Measurements from ENCODE around the gene CCL17. TPM values are rescaled to one million over a fixed set of nuclear protein-coding genes. Genes with fewer than 3 reads are reported as not detected.

The CCL17 gene
- total and polyA plus RNA-seq, 2 of the 4 experiments (the other 2 are of a cell fraction), result not detected

- Histone ChIP-seq H3K4ac (ENCODE audit: low read depth, low read length) (no peak overlapping the region), H2BK5ac (ENCODE audit: low read depth, low read length, poor library complexity, severe bottlenecking) (no peak overlapping the region), H2AFZ (replicated peaks; ENCODE audit: low read length, poor library complexity) (no peak overlapping the region), H4K5ac (ENCODE audit: low read depth, low read length) (no peak overlapping the region), H2AK5ac (ENCODE audit: low read depth, low read length) (no peak overlapping the region), H3K23ac (ENCODE audit: low read depth, low read length) (no peak overlapping the region), H2BK15ac (ENCODE audit: low read depth, low read length) (no peak overlapping the region; the same call in 2 of the 3 replicates), H3K27ac (ENCODE audit: insufficient read depth, low read length) (no peak overlapping the region), H3K9ac (ENCODE audit: low read depth, low read length) (no peak overlapping the region), H3K9me1 (ENCODE audit: insufficient read depth, low read length) (no peaks in the 10 kb centered on the region), H2AK9ac (replicated peaks; ENCODE audit: low read depth, low read length, poor library complexity) (no peak overlapping the region), H3K14ac (replicated peaks; ENCODE audit: low read depth, low read length) (no peak overlapping the region), H3K79me1 (ENCODE audit: low read depth in 1 of 2, low read length in 2 of 2) (no peaks in the 10 kb centered on the region), H3K4me2 (ENCODE audit: low read depth, low read length) (no peak overlapping the region), H3K4me3 (ENCODE audit: insufficient read depth, low read depth, low read length) (no peak overlapping the region), H4K20me1 (ENCODE audit: insufficient read depth, low read length) (no peaks in the 10 kb centered on the region), H2BK120ac (ENCODE audit: low read depth, low read length) (no peak overlapping the region), H3K18ac (ENCODE audit: low read depth, low read length) (no peak overlapping the region), H4K8ac (ENCODE audit: low read depth in 2 of 2, low read length in 2 of 2) (no peak overlapping the region), H3K9me3 (ENCODE audit: control insufficient read depth, insufficient read depth, low read length) (no peaks in the 10 kb centered on the region), H2BK20ac (ENCODE audit: low read depth, low read length) (no peak overlapping the region), H4K91ac (ENCODE audit: insufficient read depth, low read depth, low read length) (no peak overlapping the region), H3K36me3 (ENCODE audit: control insufficient read depth, insufficient read depth, low read length) (no peaks in the 10 kb centered on the region), H3K56ac (ENCODE audit: extremely low read depth, insufficient read depth, low read length) (no peak overlapping the region), H3K4me1 (ENCODE audit: control insufficient read depth, insufficient read depth, low read length) (peaks cover 9% of the 10 kb centered on the region; the same call in 1 of the 2 replicates), H3K27me3 (ENCODE audit: control insufficient read depth, insufficient read depth, low read length) (peaks cover 33% of the 10 kb centered on the region)
- TF ChIP-seq USF2 (IDR thresholded peaks at IDR 0.05; ENCODE audit: low read depth, low read length), result no peak
- TF ChIP-seq POLR2A (IDR thresholded peaks at IDR 0.05; ENCODE audit: low read depth, low read length), result no peak
- TF ChIP-seq RFX5 (IDR thresholded peaks at IDR 0.05; ENCODE audit: low read depth, low read length), result no peak
- TF ChIP-seq MAFK (IDR thresholded peaks at IDR 0.05; ENCODE audit: low read depth, low read length), result no peak
- no peak for TF ChIP-seq NFE2L2 (IDR thresholded peaks at IDR 0.05; ENCODE audit: low read depth, low read length)
- no peak for TF ChIP-seq MXI1 (IDR thresholded peaks at IDR 0.05; ENCODE audit: borderline replicate concordance, low read depth, low read length)
- TF ChIP-seq RCOR1 (IDR thresholded peaks at IDR 0.05; ENCODE audit: insufficient replicate concordance, low read length), result no peak
- TF ChIP-seq CEBPB (IDR thresholded peaks at IDR 0.05; ENCODE audit: low read depth, low read length), result no peak
- no peak for TF ChIP-seq CHD1 (IDR thresholded peaks at IDR 0.05; ENCODE audit: low read depth, low read length)
- no peak for TF ChIP-seq CTCF (conservative IDR thresholded peaks at IDR 0.05; ENCODE audit: low read depth, low read length)
- no peak for TF ChIP-seq ELK1 (IDR thresholded peaks at IDR 0.05; ENCODE audit: borderline replicate concordance, low read depth, low read length)
- TF ChIP-seq MAZ (IDR thresholded peaks at IDR 0.05; ENCODE audit: borderline replicate concordance, low read depth, low read length), result no peak
- no peak for TF ChIP-seq BHLHE40 (IDR thresholded peaks at IDR 0.05; ENCODE audit: low read depth, low read length)
- TF ChIP-seq SMC3 (IDR thresholded peaks at IDR 0.05; ENCODE audit: low read depth, low read length), result no peak
- no peak for ATAC-seq (ENCODE audit: low read depth)
- intact Hi-C loops (cut with micrococcal nuclease), result no loop called here
- BruUV-seq (replicated peaks), result no TSS peak
- POLR2A ChIA-PET (ENCODE audit: unreplicated experiment), result no interaction called here
- dilution Hi-C loops (cut with HindIII; ENCODE audit: low sequenced_read_pairs, unreplicated experiment), result no loop called here
- no peak for DNase-seq
- CTCF ChIA-PET, result no interaction called here
- in situ Hi-C loops (cut with MboI; ENCODE audit: low sequenced_read_pairs), result no loop called here
- 100% methylated on average over 1 to 3 of the region's 3 CpGs for WGBS, 2 experiments (ENCODE audit: extremely low coverage in 2 of 2, insufficient read length in 1 of 2)
These were observed 28.2 kb upstream of the CCL17 start for GRCh38 chr16:57376313-57376818.

Data from IMR-90 (cell line).